Measurements from ENCODE around the gene UBA1. TPM values are rescaled to one million over a fixed set of nuclear protein-coding genes. Genes with fewer than 3 reads are reported as not detected.

UBA1 gene
- total RNA-seq, 1 donor: 214 TPM

DNA sequence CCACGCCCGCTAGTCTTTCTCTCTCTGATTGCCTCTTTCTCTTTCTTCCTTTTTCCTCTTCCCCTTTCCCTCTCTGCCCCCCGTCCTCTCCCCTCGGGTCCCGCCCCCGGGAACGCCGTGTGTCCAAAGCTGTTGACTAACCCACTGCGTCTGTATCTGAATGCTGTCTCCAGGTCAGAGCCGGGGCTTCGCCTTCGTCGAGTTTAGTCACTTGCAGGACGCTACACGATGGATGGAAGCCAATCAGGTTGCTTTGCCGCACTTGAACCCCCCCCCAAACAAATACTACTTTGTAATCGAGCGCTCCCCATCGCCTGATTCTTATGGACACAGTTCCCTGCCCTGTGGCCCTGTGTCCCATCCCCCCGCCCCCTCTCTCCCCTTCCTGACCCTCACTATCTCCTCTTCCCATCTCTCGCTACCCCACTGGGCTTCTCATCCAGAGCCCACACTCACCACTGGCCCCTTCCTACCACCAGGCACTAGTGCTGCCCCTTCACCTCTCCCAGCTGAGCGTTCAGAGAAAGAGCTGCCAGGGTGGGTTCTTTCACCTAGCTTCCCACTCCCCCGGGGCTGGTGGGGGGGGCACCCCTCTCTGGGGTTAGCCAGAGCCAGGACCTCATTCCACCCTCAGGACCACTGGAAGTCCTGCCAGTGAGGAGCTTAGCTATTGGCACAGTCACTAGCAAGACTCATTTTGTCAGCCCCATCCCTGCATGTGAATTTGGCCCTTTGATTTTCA lies 18.6 kb upstream of the UBA1 start:
- DNase-seq (ENCODE audit: low read depth): no peak
- TF ChIP-seq CTCF (IDR thresholded peaks at IDR 0.05; ENCODE audit: insufficient read depth, low read length): no peak
- no peak overlapping the region for H3K4me3 ChIP-seq (ENCODE audit: low read depth, low read length)

DNA sequence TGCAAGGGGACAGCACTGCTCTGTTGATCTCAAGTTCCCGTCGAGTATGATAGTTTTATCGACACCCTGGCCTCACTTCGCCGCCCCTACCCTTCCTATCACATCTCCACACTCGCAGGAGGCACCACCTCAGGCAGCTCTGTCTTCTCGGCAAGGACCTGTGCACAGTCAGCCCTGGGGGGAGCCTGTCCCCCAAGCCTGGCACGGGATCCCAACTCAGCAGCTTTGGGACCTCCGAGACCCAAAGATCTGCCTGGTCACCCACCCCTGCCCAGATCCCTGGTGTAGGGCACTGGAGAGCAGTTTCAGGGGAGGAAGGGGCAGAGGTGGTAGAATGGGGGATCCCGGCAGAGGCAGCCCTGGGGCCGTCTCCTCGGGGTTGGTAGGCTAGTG lies 18.0 kb upstream of the UBA1 start:
- no peak for DNase-seq (ENCODE audit: low read depth)

DNA sequence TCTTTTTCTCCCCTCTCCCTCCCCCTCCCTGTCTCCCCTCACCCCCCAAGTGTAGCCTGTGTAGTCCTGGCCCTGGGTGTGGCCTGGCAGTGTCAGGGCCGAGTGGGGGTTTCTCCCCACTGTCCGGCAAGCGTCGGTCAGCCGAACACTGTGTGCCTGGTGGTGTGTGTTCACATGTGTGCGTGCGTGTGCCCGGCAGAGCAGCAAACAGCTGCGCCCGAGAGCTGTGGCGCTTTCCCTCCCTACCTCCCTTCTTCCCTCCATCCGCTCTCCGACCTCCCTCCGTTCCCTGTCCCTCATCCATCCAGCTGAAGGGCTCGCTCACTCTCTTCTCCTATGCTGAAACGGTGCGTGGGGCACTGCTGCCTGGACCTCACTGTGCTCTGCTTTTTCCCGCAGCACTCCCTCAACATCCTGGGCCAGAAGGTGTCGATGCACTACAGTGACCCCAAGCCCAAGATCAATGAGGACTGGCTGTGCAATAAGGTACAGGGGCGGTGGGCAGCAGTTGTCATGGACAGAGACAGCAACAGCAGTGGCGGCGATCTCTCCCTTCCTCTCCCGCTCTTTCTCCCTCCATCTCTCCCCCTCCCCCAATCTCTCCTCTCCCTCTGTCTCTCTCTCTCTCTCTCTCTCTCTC lies 17.4 kb upstream of the UBA1 start:
- no peak for DNase-seq (ENCODE audit: low read depth)
- no peak for TF ChIP-seq CTCF (IDR thresholded peaks at IDR 0.05; ENCODE audit: insufficient read depth, low read length)
- H3K4me3 ChIP-seq (ENCODE audit: low read depth, low read length): no peak overlapping the region

More for the DNA sequence above, 18.0 kb upstream of the UBA1 start:
- H3K4me3 ChIP-seq (ENCODE audit: low read depth, low read length): no peak overlapping the region
- no peak for TF ChIP-seq CTCF (IDR thresholded peaks at IDR 0.05; ENCODE audit: insufficient read depth, low read length)

GRCh38 chrX:47177079-47177478 lies 16.6 kb upstream of the UBA1 start:
- TF ChIP-seq CTCF (IDR thresholded peaks at IDR 0.05; ENCODE audit: insufficient read depth, low read length): no peak
- no peak overlapping the region for H3K4me3 ChIP-seq (ENCODE audit: low read depth, low read length)
- no peak for DNase-seq (ENCODE audit: low read depth)

DNA sequence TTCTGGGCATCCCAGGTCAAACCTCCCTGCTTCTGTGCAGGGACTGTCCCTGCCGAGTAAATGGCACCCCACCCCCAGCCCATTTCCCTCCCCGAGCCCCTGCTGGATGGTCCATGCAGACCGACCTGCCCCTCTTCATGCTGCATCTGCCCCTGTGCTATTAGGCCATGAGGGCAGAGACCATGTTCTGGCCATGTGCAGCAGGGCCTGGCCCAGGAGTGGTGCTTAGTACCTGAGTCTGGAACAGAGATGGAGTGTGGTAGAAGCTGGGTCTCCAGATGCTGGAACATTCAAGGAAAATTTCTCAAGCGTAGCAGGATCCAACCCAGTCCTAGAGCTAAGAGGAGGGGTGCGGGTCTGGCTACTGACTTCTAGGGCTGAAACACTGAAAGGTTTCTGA lies 15.3 kb upstream of the UBA1 start:
- no peak for DNase-seq (ENCODE audit: low read depth)
- no peak overlapping the region for H3K4me3 ChIP-seq (ENCODE audit: low read depth, low read length)
- TF ChIP-seq CTCF (IDR thresholded peaks at IDR 0.05; ENCODE audit: insufficient read depth, low read length): no peak

DNA sequence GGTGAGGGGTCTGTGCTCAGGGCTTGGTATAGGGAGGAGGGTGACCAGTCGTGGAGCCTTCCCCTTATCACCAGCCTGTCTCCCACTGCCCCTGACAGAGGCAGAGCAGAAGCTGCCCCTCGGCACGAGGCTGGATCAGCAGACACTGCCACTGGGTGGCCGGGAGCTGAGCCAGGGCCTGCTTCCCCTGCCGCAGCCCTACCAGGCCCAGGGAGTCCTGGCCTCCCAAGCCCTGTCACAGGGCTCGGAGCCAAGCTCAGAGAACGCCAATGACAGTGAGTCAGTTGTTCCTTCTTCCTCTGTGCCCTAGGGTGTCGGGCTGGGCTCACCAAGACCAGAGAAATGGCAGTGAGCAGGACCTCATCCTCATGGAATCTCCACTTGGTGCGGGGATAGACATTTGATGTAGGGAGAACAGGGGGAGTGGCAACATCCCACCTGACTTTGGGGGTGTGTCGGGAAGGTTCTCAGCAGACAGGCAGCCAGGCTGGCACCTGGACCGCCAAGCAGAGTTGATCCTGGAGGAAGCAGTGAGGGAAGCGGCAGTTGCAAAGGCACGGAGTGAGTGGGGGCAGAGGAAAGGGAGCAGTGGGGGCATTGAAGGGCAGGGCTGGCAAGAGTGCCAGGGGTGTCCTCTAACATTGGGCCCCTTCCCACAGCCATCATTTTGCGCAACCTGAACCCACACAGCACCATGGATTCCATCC lies 14.3 kb upstream of the UBA1 start:
- no peak for TF ChIP-seq CTCF (IDR thresholded peaks at IDR 0.05; ENCODE audit: insufficient read depth, low read length)
- H3K4me3 ChIP-seq (ENCODE audit: low read depth, low read length): no peak overlapping the region
- DNase-seq (ENCODE audit: low read depth): peak; percentile 23
